Natural killer cell (primary cell): ENCODE data around the gene HTRA2. TPM values are rescaled to one million over a fixed set of nuclear protein-coding genes. Genes with fewer than 3 reads are reported as not detected.
A peak's percentile ranks its signal among the peaks of the same experiment; 100 is the strongest.

Source experiments
- ATAC-seq, 3 donors: fragments of 150-1000 bp in 2 of 3; fragments of 200-7000 bp in 1 of 3; cut with Tn5 transposase; 1 replicate in 1 of 3; 2 replicates in 2 of 3; pipeline ENCODE4 v1.10.0; 2021; ENCODE audit warnings: mild to moderate bottlenecking in 2 of 3, moderate library complexity in 2 of 3
- DNase-seq, 2 donors: peaks; one replicate each; pipeline versions ENCODE4 v3.0.0 to v3.0.0-alpha.2; 2013 to 2021; ENCODE audit warnings: mixed read lengths in 1 of 2
- H3K27ac ChIP-seq: one replicate; pipeline ENCODE4 v1.5.1; 2013; ENCODE audit warnings: mild to moderate bottlenecking, low read length
- H3K27me3 ChIP-seq: one replicate; pipeline ENCODE4 v1.6.1; 2013; ENCODE audit warnings: low read length; ENCODE audit not compliant: control insufficient read depth, insufficient read depth
- H3K36me3 ChIP-seq: one replicate; pipeline ENCODE4 v1.6.1; 2013; ENCODE audit warnings: low read length; ENCODE audit not compliant: control insufficient read depth, insufficient read depth
- H3K4me1 ChIP-seq: one replicate; pipeline ENCODE4 v1.6.1; 2013; ENCODE audit warnings: low read length; ENCODE audit not compliant: control insufficient read depth, insufficient read depth
- H3K4me3 ChIP-seq: one replicate; pipeline ENCODE4 v1.5.1; 2013; ENCODE audit warnings: low read length
- H3K9me3 ChIP-seq: one replicate; pipeline ENCODE4 v1.6.1; 2013; ENCODE audit warnings: low read length; ENCODE audit not compliant: control insufficient read depth, insufficient read depth
- H3K27ac Mint-ChIP-seq, 2 donors: one replicate each; pipeline ENCODE4 v1.8.0; 2022; ENCODE audit warnings: mild to moderate bottlenecking in 2 of 2, mixed read lengths in 2 of 2, moderate library complexity in 1 of 2
- H3K27me3 Mint-ChIP-seq, 2 donors: one replicate each; pipeline ENCODE4 v1.8.0; 2022; ENCODE audit warnings: low read depth in 2 of 2, mixed read lengths in 2 of 2
- H3K36me3 Mint-ChIP-seq: one replicate; pipeline ENCODE4 v1.8.0; 2022; ENCODE audit warnings: mixed read lengths
- H3K4me1 Mint-ChIP-seq, 2 donors: one replicate each; pipeline ENCODE4 v1.8.0; 2022; ENCODE audit warnings: mixed read lengths in 2 of 2
- H3K4me3 Mint-ChIP-seq: one replicate; pipeline ENCODE4 v1.8.0; 2022; ENCODE audit warnings: mild to moderate bottlenecking, moderate library complexity, mixed read lengths
- H3K9me3 Mint-ChIP-seq, 2 donors: one replicate each; pipeline ENCODE4 v1.8.0; 2022; ENCODE audit warnings: mixed read lengths in 2 of 2
- CTCF ChIP-seq: fragments of 200-600 bp; IDR thresholded peaks from one replicate; pipeline ENCODE4 v1.8.0; 2022; ENCODE audit warnings: antibody characterized with exemption
- WGBS: methylation state at CpG from one replicate; pipeline ENCODE4 v1.1.7; 2013; ENCODE audit warnings: missing lambda C conversion rate; ENCODE audit not compliant: insufficient coverage; 5-methylcytosine and 5-hydroxymethylcytosine counted together
- intact Hi-C: fragments of 100-400 bp; cut with micrococcal nuclease; formaldehyde crosslinking; loops from one replicate; pipeline ENCODE4 v1.14.2; 2022
- total RNA-seq, 4 donors: library from RNA; stranded (reverse); fragments of 120-200 nt in 1 of 4; gene quantifications; one replicate each; pipeline versions ENCODE4 v1.2.3 to v1.2.4, GENCODE V29; 2013 to 2022

HTRA2 gene
- total RNA-seq, 3 donors from 2014 or later (not counting 1 experiment from before 2014, with no cell fraction given), result 32.1 to 47.6 (median 45.2) TPM

DNA sequence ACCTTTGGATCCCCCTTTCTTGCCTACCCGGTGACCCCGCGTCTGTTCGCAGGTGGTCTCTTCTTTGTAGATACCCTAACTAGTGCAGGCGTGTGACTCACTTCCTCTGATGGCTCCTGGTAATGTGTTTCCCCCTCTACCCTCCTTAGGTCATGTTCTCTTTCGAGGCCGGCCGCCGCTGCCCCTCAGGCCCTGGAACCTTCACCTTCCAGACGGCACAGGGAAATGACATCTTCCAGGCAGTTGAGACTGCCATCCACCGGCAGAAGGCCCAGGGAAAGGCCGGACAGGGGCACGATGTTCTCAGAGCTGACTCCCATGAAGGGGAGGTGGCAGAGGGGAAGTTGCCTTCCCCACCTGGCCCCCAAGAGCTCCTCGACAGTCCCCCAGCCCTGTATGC, 26.4 kb downstream of the HTRA2 start:
- Mint-ChIP-seq H3K36me3 (no peaks in the 10 kb centered on the region), H3K27me3 (peaks cover 7 to 15% of the 10 kb centered on the region in 2 donors), H3K27ac (peak overlapping the region; percentile 48 to 89), H3K4me1 (peaks cover 15 to 42% of the 10 kb centered on the region in 2 donors), H3K9me3 (no peaks in the 10 kb centered on the region), H3K4me3 (peak overlapping the region; percentile 92)
- TF ChIP-seq CTCF, result no peak
- Histone ChIP-seq H3K4me3 (no peak overlapping the region), H3K27ac (peak overlapping the region; percentile 66), H3K9me3 (no peaks in the 10 kb centered on the region), H3K36me3 (peaks cover 6% of the 10 kb centered on the region), H3K4me1 (peaks cover 24% of the 10 kb centered on the region), H3K27me3 (no peaks in the 10 kb centered on the region)
- intact Hi-C loops, result no loop called here
- DNase-seq, result no peak
- 88% methylated on average over 14 of the region's 14 CpGs for WGBS
- no peak for ATAC-seq

DNA sequence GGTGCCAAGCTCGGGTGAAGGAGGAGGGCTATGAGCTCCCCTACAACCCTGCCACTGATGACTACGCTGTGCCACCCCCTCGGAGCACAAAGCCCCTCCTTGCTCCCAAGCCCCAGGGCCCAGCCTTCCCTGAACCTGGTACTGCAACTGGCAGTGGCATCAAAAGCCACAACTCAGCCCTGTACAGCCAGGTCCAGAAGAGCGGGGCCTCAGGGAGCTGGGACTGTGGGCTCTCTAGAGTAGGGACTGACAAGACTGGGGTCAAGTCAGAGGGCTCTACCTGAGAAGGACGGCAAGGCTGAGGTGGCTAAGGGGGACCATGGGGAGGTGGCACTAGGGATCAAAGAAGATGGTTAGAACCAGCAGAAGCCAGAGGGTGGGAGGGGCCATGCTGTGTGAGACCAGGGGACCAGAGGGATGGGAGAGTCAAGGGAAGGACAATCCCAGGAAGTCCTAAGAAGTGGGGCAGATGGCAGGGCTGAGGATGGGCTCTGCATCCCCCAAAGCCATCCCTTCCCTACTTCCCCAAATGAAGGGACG, 27.2 kb downstream of the HTRA2 start:
- H3K27ac Mint-ChIP-seq, result peak overlapping the region; percentile 48 to 89
- intact Hi-C loops, result no loop called here
- H3K4me1 Mint-ChIP-seq, result peaks cover 15 to 46% of the 10 kb centered on the region in 2 donors
- ATAC-seq (no peak), DNase-seq (no peak)
- 91% methylated on average over 5 of the region's 6 CpGs for WGBS
- TF ChIP-seq CTCF, result no peak
- no peak overlapping the region for H3K4me3 Mint-ChIP-seq
- no peaks in the 10 kb centered on the region for H3K27me3 ChIP-seq
- no peaks in the 10 kb centered on the region for H3K9me3 ChIP-seq
- peaks cover 24% of the 10 kb centered on the region for H3K4me1 ChIP-seq
- no peak overlapping the region for H3K27ac ChIP-seq
- H3K36me3 ChIP-seq, result peaks cover 6% of the 10 kb centered on the region
- no peaks in the 10 kb centered on the region for H3K36me3 Mint-ChIP-seq
- H3K4me3 ChIP-seq, result no peak overlapping the region
- peaks cover 5 to 7% of the 10 kb centered on the region in 2 donors for H3K27me3 Mint-ChIP-seq
- H3K9me3 Mint-ChIP-seq, result no peaks in the 10 kb centered on the region

DNA sequence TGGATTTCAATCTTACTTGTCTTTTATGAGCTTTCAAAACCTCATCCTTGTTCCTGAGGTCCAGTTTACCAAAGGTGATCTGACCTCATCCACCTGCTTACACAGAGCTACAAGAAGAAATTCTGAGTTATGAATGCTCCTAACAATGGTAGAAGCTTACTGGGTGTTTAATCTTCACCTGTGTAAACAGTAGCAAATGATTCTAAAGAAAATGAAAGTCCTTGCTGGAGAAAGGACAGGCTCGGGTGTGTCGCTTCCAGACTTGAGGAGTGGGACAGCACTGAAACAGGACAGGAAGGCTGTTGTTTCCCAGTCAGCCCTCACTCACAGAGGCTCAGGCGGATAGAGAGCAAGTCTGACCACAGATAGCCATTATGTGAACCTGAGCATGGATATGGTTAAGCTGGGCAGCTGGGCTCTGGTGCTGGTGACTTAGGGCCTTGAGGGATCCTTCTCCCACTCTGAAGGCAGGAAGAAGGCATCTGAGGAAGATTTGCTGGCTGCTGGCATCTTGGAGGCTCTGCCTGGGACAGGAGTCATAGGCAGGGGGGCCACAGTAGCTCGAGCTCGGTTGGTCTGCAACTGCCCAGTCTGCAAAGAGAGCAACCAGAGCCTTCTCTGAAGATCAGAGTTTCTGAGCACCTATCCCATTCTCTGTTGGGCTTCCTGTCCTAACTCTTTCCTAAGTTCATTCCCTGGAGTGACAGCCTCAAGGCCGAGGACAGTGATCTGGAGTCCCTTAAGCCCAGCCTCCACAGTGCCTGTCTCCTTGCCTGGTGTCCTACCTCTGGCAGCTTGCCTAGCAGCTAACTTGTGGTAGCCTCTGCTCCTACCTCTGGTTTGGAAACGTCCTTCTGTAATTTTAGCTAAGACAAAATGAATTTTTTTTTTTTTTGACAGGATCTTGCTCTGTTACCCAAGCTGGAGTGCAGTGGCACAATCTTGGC, 28.8 kb downstream of the HTRA2 start:
- H3K9me3 ChIP-seq, result no peaks in the 10 kb centered on the region
- intact Hi-C loops, result no loop called here

More for the DNA sequence above, 28.8 kb downstream of the HTRA2 start:
- no peaks in the 10 kb centered on the region for H3K27me3 ChIP-seq
- H3K27ac ChIP-seq, result no peak overlapping the region
- H3K36me3 ChIP-seq, result peaks cover 6% of the 10 kb centered on the region
- H3K27me3 Mint-ChIP-seq, result peaks cover 11 to 18% of the 10 kb centered on the region in 2 donors
- H3K27ac Mint-ChIP-seq, result peak overlapping the region in 1 of 2 donors; percentile 18
- WGBS, result 84% methylated on average over 7 of the region's 7 CpGs
- H3K9me3 Mint-ChIP-seq, result no peaks in the 10 kb centered on the region
- peaks cover 15 to 39% of the 10 kb centered on the region in 2 donors for H3K4me1 Mint-ChIP-seq
- no peak for TF ChIP-seq CTCF
- H3K36me3 Mint-ChIP-seq, result no peaks in the 10 kb centered on the region
- no peak for DNase-seq
- no peak overlapping the region for H3K4me3 ChIP-seq
- H3K4me3 Mint-ChIP-seq, result no peak overlapping the region
- H3K4me1 ChIP-seq, result peaks cover 21% of the 10 kb centered on the region
- ATAC-seq, result no peak
